ENCODE measurements around the gene PXK.

- TF ChIP-seq CTCF (IDR thresholded peaks at IDR 0.05) (no peak), EZH2phosphoT487 (IDR thresholded peaks at IDR 0.05) (no peak), EZH2 (IDR thresholded peaks at IDR 0.05) (no peak)
These were observed 21.2 kb downstream of the PXK start for GRCh38 chr3:58353722-58354553.
